ENCODE data around the gene TRMT11.

TRMT11 gene

DNA sequence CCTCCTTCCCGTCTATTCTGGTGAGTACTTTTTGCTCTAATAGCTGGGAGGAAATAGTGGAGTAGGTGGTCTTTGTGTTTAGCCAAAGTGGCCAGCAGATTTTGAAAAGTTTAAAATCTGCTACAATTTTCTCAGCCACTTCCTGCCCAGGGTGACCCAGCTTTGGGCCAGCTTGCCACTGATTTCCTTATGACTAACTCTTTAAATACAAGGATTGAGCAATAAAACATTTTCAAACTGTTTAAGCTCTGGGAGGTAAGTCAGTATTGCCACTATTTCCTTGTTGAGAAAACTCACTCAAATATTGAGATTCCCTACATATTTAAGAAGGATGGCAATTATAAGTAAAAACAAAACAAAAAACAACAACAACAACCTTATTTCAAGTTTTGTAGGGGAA, 54.5 kb downstream of the TRMT11 start:
- H3K36me3 ChIP-seq: peaks cover 18% of the 10 kb centered on the region

DNA sequence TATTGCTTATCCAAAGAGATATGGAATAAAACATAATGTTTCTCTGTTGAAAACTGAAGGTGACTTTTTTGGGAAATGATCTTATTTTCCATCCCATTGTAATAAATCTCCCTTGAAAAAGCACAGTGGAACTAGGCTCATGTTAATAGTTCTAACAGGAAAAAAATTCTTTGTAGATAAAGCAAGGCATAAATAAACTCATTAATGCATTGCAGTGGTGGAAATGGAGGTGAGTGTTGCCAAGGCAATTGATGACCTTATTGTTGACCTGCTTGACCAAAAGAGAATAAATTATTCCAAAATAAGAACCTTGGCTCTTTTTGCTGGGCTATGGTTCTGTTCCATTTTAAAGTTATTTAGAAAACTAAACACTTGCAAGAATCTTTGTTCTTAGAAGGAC, 55.2 kb downstream of the TRMT11 start:
- Histone ChIP-seq H3K9me3 (no peaks in the 10 kb centered on the region), H3K36me3 (peaks cover 18% of the 10 kb centered on the region), H3K4me3 (ENCODE audit: low read depth, low read length) (no peak overlapping the region), H3K4me1 (0 out of 2 replicates have a peak, but pooled peaks cover 2% of the 10 kb centered on the region), H3K27me3 (no peaks in the 10 kb centered on the region)
- TF ChIP-seq, protein P1, sequence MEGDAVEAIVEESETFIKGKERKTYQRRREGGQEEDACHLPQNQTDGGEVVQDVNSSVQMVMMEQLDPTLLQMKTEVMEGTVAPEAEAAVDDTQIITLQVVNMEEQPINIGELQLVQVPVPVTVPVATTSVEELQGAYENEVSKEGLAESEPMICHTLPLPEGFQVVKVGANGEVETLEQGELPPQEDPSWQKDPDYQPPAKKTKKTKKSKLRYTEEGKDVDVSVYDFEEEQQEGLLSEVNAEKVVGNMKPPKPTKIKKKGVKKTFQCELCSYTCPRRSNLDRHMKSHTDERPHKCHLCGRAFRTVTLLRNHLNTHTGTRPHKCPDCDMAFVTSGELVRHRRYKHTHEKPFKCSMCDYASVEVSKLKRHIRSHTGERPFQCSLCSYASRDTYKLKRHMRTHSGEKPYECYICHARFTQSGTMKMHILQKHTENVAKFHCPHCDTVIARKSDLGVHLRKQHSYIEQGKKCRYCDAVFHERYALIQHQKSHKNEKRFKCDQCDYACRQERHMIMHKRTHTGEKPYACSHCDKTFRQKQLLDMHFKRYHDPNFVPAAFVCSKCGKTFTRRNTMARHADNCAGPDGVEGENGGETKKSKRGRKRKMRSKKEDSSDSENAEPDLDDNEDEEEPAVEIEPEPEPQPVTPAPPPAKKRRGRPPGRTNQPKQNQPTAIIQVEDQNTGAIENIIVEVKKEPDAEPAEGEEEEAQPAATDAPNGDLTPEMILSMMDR (IDR thresholded peaks at IDR 0.05; ENCODE audit: low read depth, low read length): no peak
- no peak for DNase-seq

More for the DNA sequence above, 54.5 kb downstream of the TRMT11 start:
- no peak overlapping the region for H3K4me3 ChIP-seq (ENCODE audit: low read depth, low read length)
- TF ChIP-seq, protein P1 (IDR thresholded peaks at IDR 0.05; ENCODE audit: low read depth, low read length): no peak
- H3K4me1 ChIP-seq: 0 out of 2 replicates have a peak, but pooled peaks cover 2% of the 10 kb centered on the region
- no peak for DNase-seq
- no peaks in the 10 kb centered on the region for H3K9me3 ChIP-seq
- no peaks in the 10 kb centered on the region for H3K27me3 ChIP-seq

DNA sequence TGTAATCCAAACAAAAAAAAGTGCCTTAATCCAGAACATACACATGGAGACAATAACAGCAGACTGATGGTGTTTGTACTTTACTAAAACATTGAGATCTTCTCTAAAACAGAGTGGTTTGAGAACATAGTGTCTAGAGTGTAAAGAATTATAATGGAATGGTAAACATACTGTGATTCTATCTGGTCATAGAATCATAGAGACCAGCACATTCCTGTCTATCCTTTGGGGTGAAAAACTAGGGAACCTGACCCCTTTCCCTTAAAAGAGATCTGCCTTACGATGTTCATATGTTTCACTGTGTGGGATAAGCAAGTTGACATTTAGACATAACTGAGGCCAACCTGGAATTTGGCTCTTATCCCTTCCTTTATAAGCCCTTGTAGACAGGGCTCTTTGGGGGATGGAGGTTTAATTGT, 55.7 kb downstream of the TRMT11 start:
- Histone ChIP-seq H3K4me3 (ENCODE audit: low read depth, low read length) (no peak overlapping the region), H3K27me3 (no peaks in the 10 kb centered on the region), H3K4me1 (0 out of 2 replicates have a peak, but pooled peaks cover 2% of the 10 kb centered on the region), H3K9me3 (no peaks in the 10 kb centered on the region), H3K36me3 (peaks cover 14% of the 10 kb centered on the region)
- TF ChIP-seq, protein P1 (IDR thresholded peaks at IDR 0.05; ENCODE audit: low read depth, low read length): no peak
- no peak for DNase-seq

DNA sequence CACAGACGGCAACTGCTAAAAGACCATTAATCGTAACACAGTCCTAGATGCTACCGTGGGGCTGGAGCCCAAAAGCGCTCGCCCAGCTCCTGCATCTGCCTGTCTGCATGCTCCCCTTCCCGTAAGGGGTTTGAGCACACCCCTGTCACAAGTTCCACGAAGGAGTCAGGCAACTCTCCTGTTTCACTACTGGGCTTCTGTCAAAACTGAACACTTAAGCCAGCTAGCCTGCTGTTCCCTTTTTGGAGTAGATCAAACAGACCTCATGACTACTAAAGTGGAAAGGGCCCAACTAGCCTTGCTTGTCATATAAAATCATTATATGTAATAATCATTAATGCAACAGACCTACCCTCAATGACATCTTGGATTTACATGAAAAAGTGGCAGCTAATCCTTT, 61.3 kb downstream of the TRMT11 start:
- H3K4me1 ChIP-seq: no peaks in the 10 kb centered on the region
- H3K27me3 ChIP-seq: no peaks in the 10 kb centered on the region
- DNase-seq: no peak
- TF ChIP-seq, protein P1 (IDR thresholded peaks at IDR 0.05; ENCODE audit: low read depth, low read length): no peak
- H3K4me3 ChIP-seq (ENCODE audit: low read depth, low read length): no peak overlapping the region
- H3K9me3 ChIP-seq: no peaks in the 10 kb centered on the region
- peaks cover 4% of the 10 kb centered on the region; the same call in 1 of the 2 replicates for H3K36me3 ChIP-seq

DNA sequence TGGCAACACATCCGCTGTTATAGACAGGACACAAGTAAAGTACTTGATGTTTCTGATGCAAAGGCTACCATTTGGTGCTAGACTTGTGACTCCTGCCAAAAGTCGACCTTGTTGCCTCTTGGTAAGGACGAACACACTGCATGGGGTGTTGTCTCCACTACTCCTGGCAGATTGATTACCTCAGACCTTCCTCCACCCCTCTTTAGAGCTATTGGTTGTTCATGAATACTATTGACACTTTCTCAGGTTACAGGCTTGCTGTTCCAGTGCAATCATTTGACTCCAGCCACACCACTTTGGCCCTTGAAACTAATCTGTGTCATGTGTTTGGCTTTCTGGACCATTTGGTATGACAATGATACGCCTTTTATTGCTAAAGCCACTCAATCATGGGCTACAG, 62.3 kb downstream of the TRMT11 start:
- no peak for DNase-seq
- Histone ChIP-seq H3K9me3 (no peaks in the 10 kb centered on the region), H3K4me1 (peaks cover 3% of the 10 kb centered on the region; the same call in 1 of the 2 replicates), H3K27me3 (no peaks in the 10 kb centered on the region), H3K36me3 (peaks cover 4% of the 10 kb centered on the region; the same call in 1 of the 2 replicates), H3K4me3 (ENCODE audit: low read depth, low read length) (no peak overlapping the region)
- TF ChIP-seq, protein P1 (IDR thresholded peaks at IDR 0.05; ENCODE audit: low read depth, low read length): no peak

DNA sequence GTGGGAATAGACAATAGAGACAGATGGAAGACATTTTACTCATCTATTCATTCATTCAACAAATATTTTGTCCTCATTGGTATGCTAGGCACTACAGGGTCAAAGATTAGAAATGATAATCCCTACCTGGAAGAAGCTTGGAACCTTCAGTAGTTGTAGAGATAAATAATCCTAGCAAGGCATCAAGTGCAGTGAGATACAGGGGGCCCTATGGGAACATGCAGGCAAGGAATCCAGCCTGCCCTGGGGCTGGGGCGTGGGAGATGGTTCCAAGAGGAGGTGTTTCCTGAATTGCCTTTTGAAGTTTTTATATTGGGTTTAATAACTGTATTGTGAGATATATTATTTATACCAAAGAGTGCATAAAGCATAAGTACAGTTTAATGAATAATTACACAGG, 64.5 kb downstream of the TRMT11 start:
- no peaks in the 10 kb centered on the region; the same call in 1 of the 2 replicates for H3K27me3 ChIP-seq
- DNase-seq: no peak
- no peaks in the 10 kb centered on the region for H3K9me3 ChIP-seq
- H3K36me3 ChIP-seq: peaks cover 4% of the 10 kb centered on the region
- peaks cover 20% of the 10 kb centered on the region for H3K4me1 ChIP-seq
- no peak overlapping the region for H3K4me3 ChIP-seq (ENCODE audit: low read depth, low read length)
- TF ChIP-seq, protein P1 (IDR thresholded peaks at IDR 0.05; ENCODE audit: low read depth, low read length): no peak
